Measurements from ENCODE around the gene PEX6. TPM values are rescaled to one million over a fixed set of nuclear protein-coding genes. Genes with fewer than 3 reads are reported as not detected.

The PEX6 gene
- total and polyA plus RNA-seq, 2 of the 13 experiments (the other 11 are each of a cell fraction or from before 2014, with no cell fraction given): 5.1 to 6.7 TPM

DNA sequence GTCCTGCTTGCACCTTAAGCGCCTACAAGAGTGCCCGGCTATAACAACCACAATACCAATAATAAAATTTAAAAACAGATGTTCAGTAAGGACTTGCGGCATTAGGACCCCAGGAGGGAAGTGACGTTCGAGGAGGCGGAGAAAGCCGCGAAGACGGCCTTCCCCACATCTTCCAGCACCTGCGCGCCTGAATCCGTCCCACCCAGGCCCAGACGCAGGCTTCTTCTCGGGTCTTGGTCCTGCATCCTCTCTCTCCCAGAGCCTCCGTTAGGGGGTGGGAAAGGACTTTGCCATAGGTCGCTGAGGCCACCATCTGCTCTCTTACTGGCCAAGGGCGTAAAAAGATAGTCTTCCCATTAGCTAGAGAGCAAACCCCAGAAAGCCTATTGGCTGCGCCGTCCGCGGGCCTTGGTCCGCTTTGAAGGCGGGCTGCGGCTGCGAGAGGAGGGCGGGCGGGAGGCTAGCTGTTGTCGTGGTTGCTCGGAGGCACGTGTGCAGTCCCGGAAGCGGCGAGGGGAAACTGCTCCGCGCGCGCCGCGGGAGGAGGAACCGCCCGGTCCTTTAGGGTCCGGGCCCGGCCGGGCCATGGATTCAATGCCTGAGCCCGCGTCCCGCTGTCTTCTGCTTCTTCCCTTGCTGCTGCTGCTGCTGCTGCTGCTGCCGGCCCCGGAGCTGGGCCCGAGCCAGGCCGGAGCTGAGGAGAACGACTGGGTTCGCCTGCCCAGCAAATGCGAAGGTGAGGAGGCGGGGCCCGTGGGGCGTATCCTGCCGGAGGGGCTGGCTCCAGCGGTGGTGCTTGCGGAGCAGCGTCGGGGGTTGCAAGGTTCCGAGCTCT, 49.8 kb downstream of the PEX6 start, which contains the start of gene CNPY3 (continued):
- TF ChIP-seq RORA (CRISPR knock-in tag; IDR thresholded peaks at IDR 0.05) (0 out of 2 replicates have a peak, but pooled peaks have one; percentile 78), HOXA9 (CRISPR knock-in tag; IDR thresholded peaks at IDR 0.05; ENCODE audit: borderline replicate concordance) (peak; percentile 99), ZNF12 (CRISPR knock-in tag; IDR thresholded peaks at IDR 0.05) (peak; percentile 12; the same call in 1 of the 2 replicates), ZNF577 (CRISPR knock-in tag; IDR thresholded peaks at IDR 0.05; ENCODE audit: borderline replicate concordance, low read depth) (peak; percentile 60; the same call in 1 of the 2 replicates), ZNF614 (CRISPR knock-in tag; IDR thresholded peaks at IDR 0.05; ENCODE audit: borderline replicate concordance) (peak; percentile 96), ZFP36 (IDR thresholded peaks at IDR 0.05; ENCODE audit: borderline replicate concordance, low read depth, low read length, partially characterized antibody) (no peak), ZNF383 (CRISPR knock-in tag; IDR thresholded peaks at IDR 0.05; ENCODE audit: borderline replicate concordance) (0 out of 2 replicates have a peak, but pooled peaks have one; percentile 74), ZNF329 (CRISPR knock-in tag; IDR thresholded peaks at IDR 0.05; ENCODE audit: low read depth) (peak; percentile 91)
- TF ChIP-seq, protein P1, sequence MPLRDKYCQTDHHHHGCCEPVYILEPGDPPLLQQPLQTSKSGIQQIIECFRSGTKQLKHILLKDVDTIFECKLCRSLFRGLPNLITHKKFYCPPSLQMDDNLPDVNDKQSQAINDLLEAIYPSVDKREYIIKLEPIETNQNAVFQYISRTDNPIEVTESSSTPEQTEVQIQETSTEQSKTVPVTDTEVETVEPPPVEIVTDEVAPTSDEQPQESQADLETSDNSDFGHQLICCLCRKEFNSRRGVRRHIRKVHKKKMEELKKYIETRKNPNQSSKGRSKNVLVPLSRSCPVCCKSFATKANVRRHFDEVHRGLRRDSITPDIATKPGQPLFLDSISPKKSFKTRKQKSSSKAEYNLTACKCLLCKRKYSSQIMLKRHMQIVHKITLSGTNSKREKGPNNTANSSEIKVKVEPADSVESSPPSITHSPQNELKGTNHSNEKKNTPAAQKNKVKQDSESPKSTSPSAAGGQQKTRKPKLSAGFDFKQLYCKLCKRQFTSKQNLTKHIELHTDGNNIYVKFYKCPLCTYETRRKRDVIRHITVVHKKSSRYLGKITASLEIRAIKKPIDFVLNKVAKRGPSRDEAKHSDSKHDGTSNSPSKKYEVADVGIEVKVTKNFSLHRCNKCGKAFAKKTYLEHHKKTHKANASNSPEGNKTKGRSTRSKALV (CRISPR knock-in tag; IDR thresholded peaks at IDR 0.05): peak; percentile 83; the same call in 1 of the 2 replicates
- TF ChIP-seq, protein P2, sequence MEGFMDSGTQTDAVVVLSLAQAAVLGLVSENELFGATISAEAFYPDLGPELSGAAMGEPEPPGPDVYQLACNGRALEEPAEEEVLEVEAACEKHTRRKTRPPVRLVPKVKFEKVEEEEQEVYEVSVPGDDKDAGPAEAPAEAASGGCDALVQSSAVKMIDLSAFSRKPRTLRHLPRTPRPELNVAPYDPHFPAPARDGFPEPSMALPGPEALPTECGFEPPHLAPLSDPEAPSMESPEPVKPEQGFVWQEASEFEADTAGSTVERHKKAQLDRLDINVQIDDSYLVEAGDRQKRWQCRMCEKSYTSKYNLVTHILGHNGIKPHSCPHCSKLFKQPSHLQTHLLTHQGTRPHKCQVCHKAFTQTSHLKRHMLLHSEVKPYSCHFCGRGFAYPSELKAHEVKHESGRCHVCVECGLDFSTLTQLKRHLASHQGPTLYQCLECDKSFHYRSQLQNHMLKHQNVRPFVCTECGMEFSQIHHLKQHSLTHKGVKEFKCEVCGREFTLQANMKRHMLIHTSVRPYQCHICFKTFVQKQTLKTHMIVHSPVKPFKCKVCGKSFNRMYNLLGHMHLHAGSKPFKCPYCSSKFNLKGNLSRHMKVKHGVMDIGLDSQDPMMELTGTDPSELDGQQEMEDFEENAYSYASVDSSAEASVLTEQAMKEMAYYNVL (CRISPR knock-in tag; IDR thresholded peaks at IDR 0.05; ENCODE audit: borderline replicate concordance): peak; percentile 83; the same call in 1 of the 2 replicates
- TF ChIP-seq, protein P3, sequence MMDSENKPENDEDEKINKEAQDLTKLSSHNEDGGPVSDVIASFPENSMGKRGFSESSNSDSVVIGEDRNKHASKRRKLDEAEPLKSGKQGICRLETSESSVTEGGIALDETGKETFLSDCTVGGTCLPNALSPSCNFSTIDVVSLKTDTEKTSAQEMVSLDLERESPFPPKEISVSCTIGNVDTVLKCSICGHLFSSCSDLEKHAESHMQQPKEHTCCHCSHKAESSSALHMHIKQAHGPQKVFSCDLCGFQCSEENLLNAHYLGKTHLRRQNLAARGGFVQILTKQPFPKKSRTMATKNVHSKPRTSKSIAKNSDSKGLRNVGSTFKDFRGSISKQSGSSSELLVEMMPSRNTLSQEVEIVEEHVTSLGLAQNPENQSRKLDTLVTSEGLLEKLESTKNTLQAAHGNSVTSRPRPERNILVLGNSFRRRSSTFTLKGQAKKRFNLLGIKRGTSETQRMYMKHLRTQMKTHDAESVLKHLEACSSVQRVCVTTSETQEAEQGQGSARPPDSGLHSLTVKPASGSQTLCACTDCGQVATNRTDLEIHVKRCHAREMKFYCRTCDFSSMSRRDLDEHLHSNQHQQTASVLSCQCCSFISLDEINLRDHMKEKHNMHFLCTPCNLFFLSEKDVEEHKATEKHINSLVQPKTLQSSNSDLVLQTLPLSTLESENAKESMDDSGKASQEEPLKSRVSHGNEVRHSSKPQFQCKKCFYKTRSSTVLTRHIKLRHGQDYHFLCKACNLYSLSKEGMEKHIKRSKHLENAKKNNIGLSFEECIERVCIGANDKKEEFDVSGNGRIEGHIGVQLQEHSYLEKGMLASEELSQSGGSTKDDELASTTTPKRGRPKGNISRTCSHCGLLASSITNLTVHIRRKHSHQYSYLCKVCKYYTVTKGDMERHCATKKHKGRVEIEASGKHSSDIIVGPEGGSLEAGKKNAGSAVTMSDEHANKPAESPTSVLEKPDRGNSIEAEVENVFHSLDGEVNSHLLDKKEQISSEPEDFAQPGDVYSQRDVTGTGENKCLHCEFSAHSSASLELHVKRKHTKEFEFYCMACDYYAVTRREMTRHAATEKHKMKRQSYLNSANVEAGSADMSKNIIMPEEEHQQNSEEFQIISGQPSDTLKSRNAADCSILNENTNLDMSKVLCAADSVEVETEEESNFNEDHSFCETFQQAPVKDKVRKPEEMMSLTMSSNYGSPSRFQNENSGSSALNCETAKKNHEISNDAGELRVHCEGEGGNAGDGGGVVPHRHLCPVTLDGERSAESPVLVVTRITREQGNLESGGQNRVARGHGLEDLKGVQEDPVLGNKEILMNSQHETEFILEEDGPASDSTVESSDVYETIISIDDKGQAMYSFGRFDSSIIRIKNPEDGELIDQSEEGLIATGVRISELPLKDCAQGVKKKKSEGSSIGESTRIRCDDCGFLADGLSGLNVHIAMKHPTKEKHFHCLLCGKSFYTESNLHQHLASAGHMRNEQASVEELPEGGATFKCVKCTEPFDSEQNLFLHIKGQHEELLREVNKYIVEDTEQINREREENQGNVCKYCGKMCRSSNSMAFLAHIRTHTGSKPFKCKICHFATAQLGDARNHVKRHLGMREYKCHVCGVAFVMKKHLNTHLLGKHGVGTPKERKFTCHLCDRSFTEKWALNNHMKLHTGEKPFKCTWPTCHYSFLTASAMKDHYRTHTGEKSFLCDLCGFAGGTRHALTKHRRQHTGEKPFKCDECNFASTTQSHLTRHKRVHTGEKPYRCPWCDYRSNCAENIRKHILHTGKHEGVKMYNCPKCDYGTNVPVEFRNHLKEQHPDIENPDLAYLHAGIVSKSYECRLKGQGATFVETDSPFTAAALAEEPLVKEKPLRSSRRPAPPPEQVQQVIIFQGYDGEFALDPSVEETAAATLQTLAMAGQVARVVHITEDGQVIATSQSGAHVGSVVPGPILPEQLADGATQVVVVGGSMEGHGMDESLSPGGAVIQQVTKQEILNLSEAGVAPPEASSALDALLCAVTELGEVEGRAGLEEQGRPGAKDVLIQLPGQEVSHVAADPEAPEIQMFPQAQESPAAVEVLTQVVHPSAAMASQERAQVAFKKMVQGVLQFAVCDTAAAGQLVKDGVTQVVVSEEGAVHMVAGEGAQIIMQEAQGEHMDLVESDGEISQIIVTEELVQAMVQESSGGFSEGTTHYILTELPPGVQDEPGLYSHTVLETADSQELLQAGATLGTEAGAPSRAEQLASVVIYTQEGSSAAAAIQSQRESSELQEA (CRISPR knock-in tag; IDR thresholded peaks at IDR 0.05; ENCODE audit: not compliant biosample characterization): peak; percentile 96
- TF ChIP-seq, protein P4, sequence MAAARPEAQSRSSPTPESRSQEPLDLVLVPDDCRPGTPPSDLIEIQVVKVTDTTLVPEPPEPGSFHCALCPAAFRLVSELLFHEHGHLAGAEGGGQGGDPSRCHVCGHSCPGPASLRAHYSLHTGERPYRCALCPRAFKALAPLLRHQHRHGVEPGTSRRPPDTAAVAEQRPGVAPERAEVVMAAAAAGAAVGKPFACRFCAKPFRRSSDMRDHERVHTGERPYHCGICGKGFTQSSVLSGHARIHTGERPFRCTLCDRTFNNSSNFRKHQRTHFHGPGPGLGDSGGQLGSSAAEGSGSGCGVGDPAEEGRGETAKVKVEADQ (CRISPR knock-in tag; IDR thresholded peaks at IDR 0.05; ENCODE audit: borderline replicate concordance): peak; percentile 81

All from HepG2 (cell line).